HUES64 (cell line): ENCODE data around the gene SEMG1.

Experiments used
- H3K27ac ChIP-seq: 2 replicates; pipeline ENCODE4 v1.7.0; 2013; ENCODE audit warnings: low read depth, low read length, inconsistent platforms
- H3K27me3 ChIP-seq: 2 replicates; pipeline ENCODE4 v1.6.1; 2013; ENCODE audit warnings: mild to moderate bottlenecking, low read length; ENCODE audit not compliant: insufficient read depth
- H3K36me3 ChIP-seq: 2 replicates; pipeline ENCODE4 v1.6.1; 2013; ENCODE audit warnings: mild to moderate bottlenecking, low read length; ENCODE audit not compliant: insufficient read depth
- H3K4me1 ChIP-seq: 2 replicates; pipeline ENCODE4 v1.6.1; 2013; ENCODE audit warnings: mild to moderate bottlenecking, low read length, moderate library complexity; ENCODE audit not compliant: insufficient read depth
- H3K4me3 ChIP-seq: 2 replicates; pipeline ENCODE4 v1.5.1; 2013; ENCODE audit warnings: mild to moderate bottlenecking, low read length, moderate library complexity
- H3K9ac ChIP-seq: 2 replicates; pipeline ENCODE4 v1.6.1; 2013; ENCODE audit warnings: mild to moderate bottlenecking, low read depth, low read length
- H3K9me3 ChIP-seq: 2 replicates; pipeline ENCODE4 v1.6.1; 2013; ENCODE audit warnings: low read depth, low read length; ENCODE audit not compliant: insufficient read depth
- WGBS: fragments of 150-250, 120-280 bp; methylation state at CpG from one replicate; pipeline ENCODE4 v1.1.7; 2013; ENCODE audit warnings: missing lambda C conversion rate; 5-methylcytosine and 5-hydroxymethylcytosine counted together

The SEMG1 gene

GRCh38 chr20:45254383-45255262 lies 47.8 kb downstream of the SEMG1 start, which contains the start of gene SLPI:
Gene SLPI (minus strand): TSS chr20:45254564. CDS start chr20:45254543, 21 bp downstream.
- Histone ChIP-seq H3K9me3 (no peaks in the 10 kb centered on the region), H3K27me3 (no peaks in the 10 kb centered on the region), H3K36me3 (no peaks in the 10 kb centered on the region), H3K9ac (no peak within 1 kb of the TSS), H3K4me3 (no peak within 1 kb of the TSS), H3K27ac (no peak within 1 kb of the TSS), H3K4me1 (peaks cover 12% of the 10 kb centered on the region)
- 92% methylated on average over 7 of the region's 7 CpGs for WGBS

GRCh38 chr20:45257161-45257560 lies 50.3 kb downstream of the SEMG1 start:
- peaks cover 12% of the 10 kb centered on the region for H3K4me1 ChIP-seq
- no peak overlapping the region for H3K9ac ChIP-seq
- no peak overlapping the region for H3K4me3 ChIP-seq
- H3K27me3 ChIP-seq, result no peaks in the 10 kb centered on the region
- no peaks in the 10 kb centered on the region for H3K36me3 ChIP-seq
- H3K9me3 ChIP-seq, result no peaks in the 10 kb centered on the region
- no peak overlapping the region for H3K27ac ChIP-seq
- WGBS, result 79% methylated on average over 3 of the region's 3 CpGs

DNA sequence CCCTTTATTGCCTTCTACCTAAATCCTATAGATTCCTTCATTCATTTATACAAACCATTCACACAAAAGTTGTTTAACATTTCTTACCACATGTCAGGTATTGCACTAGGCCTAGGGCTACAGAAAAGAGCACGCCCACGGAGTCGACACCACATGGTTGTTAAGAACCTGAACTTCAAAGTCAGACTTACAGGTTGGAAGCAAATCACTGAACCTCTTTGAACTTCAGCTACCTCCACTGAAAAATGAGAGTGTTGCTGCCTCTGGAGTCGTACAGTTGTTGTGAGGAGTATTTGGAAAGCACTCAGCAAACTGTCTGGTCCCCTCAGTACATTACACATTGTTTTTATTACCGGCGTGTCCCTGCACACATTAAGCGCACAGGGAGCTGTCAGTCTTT lies 50.9 kb downstream of the SEMG1 start:
- Histone ChIP-seq H3K9ac (no peak overlapping the region), H3K4me1 (peaks cover 12% of the 10 kb centered on the region), H3K9me3 (no peaks in the 10 kb centered on the region), H3K4me3 (no peak overlapping the region), H3K27me3 (no peaks in the 10 kb centered on the region), H3K36me3 (no peaks in the 10 kb centered on the region), H3K27ac (no peak overlapping the region)
- 96% methylated on average over 7 of the region's 7 CpGs for WGBS

GRCh38 chr20:45258259-45258658 lies 51.4 kb downstream of the SEMG1 start:
- H3K9me3 ChIP-seq, result no peaks in the 10 kb centered on the region
- H3K9ac ChIP-seq, result no peak overlapping the region
- peaks cover 12% of the 10 kb centered on the region for H3K4me1 ChIP-seq
- no peak overlapping the region for H3K27ac ChIP-seq
- H3K36me3 ChIP-seq, result no peaks in the 10 kb centered on the region
- no peak overlapping the region for H3K4me3 ChIP-seq
- no peaks in the 10 kb centered on the region for H3K27me3 ChIP-seq
- WGBS, result 94% methylated on average over 3 of the region's 3 CpGs

DNA sequence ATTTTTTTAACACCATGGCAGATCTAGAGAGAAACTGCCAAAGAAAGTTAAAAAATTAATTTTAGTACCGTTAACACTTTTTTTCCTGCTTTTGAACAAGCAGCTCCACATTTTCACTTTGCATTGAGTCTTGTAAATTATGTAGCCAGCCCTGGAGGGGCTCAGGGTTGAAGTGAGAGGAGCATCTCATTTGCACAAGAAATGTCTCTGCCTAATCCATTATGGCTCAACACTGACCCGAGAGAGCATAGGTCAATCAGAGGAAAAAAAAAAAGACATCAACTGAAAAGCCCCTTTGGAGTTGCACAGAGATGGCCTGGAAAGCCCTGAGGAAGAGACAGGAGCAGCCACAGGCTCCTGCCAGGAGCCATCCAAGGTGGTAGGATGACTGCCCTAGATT lies 51.8 kb downstream of the SEMG1 start:
- WGBS, result 54% methylated on average over 2 of the region's 2 CpGs

More for the DNA sequence above, 51.8 kb downstream of the SEMG1 start:
- no peak overlapping the region for H3K9ac ChIP-seq
- H3K27me3 ChIP-seq, result no peaks in the 10 kb centered on the region
- no peak overlapping the region for H3K27ac ChIP-seq
- H3K4me1 ChIP-seq, result peaks cover 12% of the 10 kb centered on the region
- no peaks in the 10 kb centered on the region for H3K36me3 ChIP-seq
- H3K9me3 ChIP-seq, result no peaks in the 10 kb centered on the region
- no peak overlapping the region for H3K4me3 ChIP-seq
